ENCODE data around the gene MSMB.
"Not testable (repeated sequence)": the region's sequence is repeated elsewhere in the genome, so short reads cannot be mapped to it uniquely, and the experiment has no call there.

MSMB gene

GRCh38 chr10:46046261-46046660 lies at the start of gene MSMB:
Gene MSMB, minus strand, starts transcription at chr10:46046269. Its CDS starts 32 bp downstream, at chr10:46046237.
- Mint-ChIP-seq H3K4me1 (no peaks in the 10 kb centered on the region), H3K9me3 (no peaks in the 10 kb centered on the region), H3K36me3 (no peaks in the 10 kb centered on the region), H3K27ac (no peak within 1 kb of the TSS), H3K27me3 (no peaks in the 10 kb centered on the region), H3K4me3 (no peak within 1 kb of the TSS)
- ATAC-seq = no peak

- Mint-ChIP-seq H3K4me3 (no peak overlapping the region), H3K36me3 (no peaks in the 10 kb centered on the region), H3K4me1 (peaks cover 15% of the 10 kb centered on the region), H3K9me3 (peaks cover 3% of the 10 kb centered on the region), H3K27me3 (peaks cover 9% of the 10 kb centered on the region), H3K27ac (no peak overlapping the region)
- ATAC-seq = no peak
These were observed 49.1 kb upstream of the MSMB start for GRCh38 chr10:46094931-46095750.

DNA sequence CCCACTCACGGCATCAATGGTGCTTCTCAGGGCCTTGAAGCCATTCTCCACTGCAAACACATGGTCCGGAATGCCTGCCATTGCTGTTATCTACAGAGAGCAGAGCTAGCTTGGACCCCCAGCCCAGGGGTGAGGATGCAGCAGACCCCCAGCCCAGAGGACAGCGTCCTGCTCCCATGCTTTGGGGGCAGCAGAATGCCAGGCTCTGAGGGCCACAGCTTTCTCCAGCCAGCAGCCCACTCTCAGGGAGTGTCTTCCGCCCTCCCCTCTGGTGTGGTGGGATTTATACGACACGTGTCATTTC lies 48.1 kb upstream of the MSMB start:
- peaks cover 9% of the 10 kb centered on the region for H3K27me3 Mint-ChIP-seq
- H3K9me3 Mint-ChIP-seq = peaks cover 3% of the 10 kb centered on the region
- H3K36me3 Mint-ChIP-seq = no peaks in the 10 kb centered on the region
- no peak overlapping the region for H3K4me3 Mint-ChIP-seq
- no peak for ATAC-seq
- H3K4me1 Mint-ChIP-seq = peaks cover 15% of the 10 kb centered on the region
- H3K27ac Mint-ChIP-seq = no peak overlapping the region

DNA sequence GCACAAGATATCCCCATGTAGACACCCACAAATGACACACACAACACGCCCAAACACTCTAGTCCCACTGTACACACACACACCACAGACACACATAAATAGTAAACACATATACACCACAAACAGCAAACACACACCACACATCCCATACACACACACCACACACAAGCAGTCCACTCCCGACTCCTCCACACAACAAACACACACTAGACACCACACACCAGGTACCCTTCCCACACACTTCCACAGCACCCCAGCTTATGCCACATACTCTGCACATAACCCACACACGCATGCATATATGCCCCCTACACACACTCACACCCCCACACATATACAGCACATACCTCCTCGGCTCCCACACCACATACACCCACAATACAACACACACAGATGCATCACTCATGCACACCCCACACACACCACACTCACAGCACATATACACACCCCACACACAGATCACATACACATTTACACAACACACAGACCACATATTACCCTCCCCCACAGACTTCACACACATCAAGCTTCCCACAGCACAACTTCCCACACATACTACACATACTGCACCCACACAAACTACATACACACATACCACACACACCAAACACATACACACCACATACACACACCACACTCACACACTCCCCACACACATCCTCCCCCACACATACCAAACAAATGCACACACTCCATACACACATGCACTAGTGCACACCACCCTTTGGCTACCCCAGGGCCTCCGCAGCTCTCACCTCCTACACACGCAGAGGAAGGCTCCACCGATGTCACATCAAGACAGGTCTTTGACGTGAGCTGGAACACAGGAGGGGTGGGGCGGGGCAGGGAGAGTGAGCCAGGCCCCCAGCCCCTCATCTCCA lies 47.5 kb upstream of the MSMB start:
- not testable (repeated sequence) for ATAC-seq, H3K4me3 Mint-ChIP-seq, H3K27me3 Mint-ChIP-seq, H3K27ac Mint-ChIP-seq, H3K36me3 Mint-ChIP-seq, H3K9me3 Mint-ChIP-seq
- peaks cover 15% of the 10 kb centered on the region for H3K4me1 Mint-ChIP-seq

DNA sequence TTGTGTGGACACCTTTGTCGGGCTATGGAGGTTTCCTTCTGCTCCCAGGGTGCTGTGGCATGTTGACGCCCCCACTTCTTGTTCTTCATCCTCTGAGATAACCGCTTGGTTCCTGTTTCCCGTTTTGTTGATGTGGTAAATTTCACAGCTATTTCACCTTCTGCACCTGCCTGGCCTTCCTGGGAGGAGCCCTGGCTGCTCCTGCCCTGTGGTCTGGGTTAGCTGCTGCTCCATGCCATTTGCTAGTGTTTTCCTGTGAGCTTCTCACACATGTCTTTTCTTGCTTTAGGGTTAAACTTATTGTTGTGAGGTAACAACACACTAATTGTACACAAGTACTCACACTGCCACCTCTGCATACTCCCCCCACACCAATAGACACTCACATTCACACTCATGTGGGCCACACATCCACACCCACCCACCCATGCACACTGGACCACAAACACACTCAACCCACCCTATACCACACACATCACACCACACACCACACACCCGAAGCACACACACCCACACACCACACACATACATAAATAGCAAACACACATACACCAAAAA lies 46.5 kb upstream of the MSMB start:
- Mint-ChIP-seq H3K9me3 (no peaks in the 10 kb centered on the region), H3K27ac (no peak overlapping the region), H3K27me3 (peaks cover 9% of the 10 kb centered on the region), H3K4me1 (peaks cover 15% of the 10 kb centered on the region), H3K36me3 (no peaks in the 10 kb centered on the region), H3K4me3 (no peak overlapping the region)
- ATAC-seq = no peak

DNA sequence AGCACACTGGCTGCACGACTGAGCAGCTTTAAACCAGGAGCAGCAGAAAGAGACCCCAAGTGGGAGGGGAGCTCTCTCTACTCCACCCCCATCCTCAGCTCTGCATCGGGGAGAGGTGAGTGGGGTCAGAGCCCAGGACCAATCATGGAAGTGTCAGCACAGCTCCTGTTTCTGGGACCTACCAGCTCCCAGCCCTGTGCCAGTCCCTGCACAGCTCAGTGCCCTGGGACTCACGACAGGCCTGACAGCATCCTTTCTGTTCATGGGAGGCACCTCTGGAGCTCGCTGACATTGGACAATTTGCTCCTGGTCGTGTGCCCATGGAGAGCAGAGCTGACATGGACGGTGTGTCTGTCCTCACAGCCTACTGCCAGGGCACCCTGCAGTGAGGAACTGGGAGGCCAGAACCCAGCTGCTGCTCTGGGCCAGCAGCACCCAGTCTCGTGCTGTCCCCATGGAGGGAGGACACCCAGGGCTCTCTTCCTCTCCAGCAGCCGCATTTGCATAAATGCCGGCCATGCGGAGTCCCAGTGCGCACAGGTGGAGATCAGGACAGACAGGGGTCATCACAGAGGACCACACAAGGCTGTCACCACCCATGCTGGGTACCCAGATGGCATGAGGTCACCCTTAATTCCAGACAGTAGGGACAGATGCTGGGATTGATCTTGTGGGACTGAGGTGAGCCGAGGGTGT lies 45.9 kb upstream of the MSMB start:
- no peak overlapping the region for H3K4me3 Mint-ChIP-seq
- peaks cover 12% of the 10 kb centered on the region for H3K4me1 Mint-ChIP-seq
- no peak overlapping the region for H3K27ac Mint-ChIP-seq
- peaks cover 9% of the 10 kb centered on the region for H3K27me3 Mint-ChIP-seq
- no peaks in the 10 kb centered on the region for H3K9me3 Mint-ChIP-seq
- no peak for ATAC-seq
- H3K36me3 Mint-ChIP-seq = no peaks in the 10 kb centered on the region

DNA sequence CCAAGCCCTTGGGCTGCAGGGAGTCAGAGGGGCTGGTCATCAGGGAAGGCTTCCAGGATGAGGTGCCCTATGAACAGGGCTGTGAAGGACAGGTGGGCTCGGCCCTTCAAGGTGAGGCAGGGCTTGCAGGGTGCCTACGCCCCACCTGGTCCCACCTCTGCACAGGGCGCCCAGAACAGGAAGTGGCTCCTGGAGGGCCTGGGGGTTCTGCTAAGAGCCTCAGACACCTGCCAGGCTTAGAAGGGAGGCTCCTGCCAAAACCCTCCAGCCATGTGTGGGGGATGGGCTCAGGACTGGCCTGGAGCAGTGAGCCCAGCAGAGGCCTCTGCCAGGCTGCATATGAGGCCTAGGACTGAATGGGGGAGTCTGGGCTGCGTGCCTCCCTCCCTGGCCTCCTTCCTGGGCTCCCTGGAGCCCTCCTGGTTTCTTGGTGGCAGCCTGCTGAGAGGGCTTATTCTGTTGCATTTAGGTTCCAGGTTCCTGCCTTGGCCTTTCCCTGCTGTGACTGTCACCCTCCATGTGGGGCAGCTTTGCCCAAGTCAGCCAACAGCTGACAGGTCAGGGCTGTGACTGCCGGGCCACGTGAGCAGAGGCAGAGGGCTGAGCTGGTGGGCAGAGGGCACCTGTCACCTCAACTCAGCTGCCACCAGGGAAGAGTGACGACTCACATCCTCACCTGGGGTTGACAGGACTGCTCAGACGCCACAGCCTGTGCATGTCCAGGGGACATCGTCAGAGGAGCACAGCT lies 45.2 kb upstream of the MSMB start:
- no peaks in the 10 kb centered on the region for H3K36me3 Mint-ChIP-seq
- ATAC-seq = no peak
- H3K9me3 Mint-ChIP-seq = no peaks in the 10 kb centered on the region
- H3K27ac Mint-ChIP-seq = no peak overlapping the region
- H3K4me1 Mint-ChIP-seq = peaks cover 7% of the 10 kb centered on the region
- H3K4me3 Mint-ChIP-seq = no peak overlapping the region
- peaks cover 9% of the 10 kb centered on the region for H3K27me3 Mint-ChIP-seq

DNA sequence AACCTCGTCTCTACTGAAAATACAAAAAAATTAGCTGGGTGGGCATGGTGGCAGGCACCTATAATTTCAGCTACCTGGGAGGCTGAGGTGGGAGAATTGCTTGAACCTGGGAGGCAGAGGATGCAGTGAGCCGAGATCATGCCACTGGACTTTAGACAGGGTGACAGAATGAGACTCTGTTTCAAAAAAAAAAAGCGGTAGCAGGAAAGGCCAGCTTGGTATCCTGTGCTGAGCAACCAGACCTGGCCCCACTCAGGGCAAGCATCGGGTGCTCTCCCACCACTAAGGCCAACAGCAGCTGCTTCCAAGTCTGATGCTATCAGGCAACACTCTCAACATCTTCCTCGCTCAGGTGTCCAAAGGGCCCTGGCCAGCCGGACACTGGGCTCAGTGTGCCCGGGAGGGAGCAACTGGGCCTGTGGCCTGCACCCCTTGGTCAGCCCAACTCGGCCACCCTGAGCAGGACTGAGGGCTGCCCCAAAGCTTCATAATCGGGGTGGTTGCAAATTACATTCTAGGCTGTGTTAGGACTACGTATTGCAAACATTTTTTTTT lies 44.3 kb upstream of the MSMB start:
- Mint-ChIP-seq H3K9me3 (no peaks in the 10 kb centered on the region), H3K4me1 (peaks cover 7% of the 10 kb centered on the region), H3K27me3 (peaks cover 9% of the 10 kb centered on the region), H3K27ac (no peak overlapping the region), H3K36me3 (no peaks in the 10 kb centered on the region), H3K4me3 (no peak overlapping the region)
- no peak for ATAC-seq

- not testable (repeated sequence) for ATAC-seq, H3K4me3 Mint-ChIP-seq, H3K27me3 Mint-ChIP-seq, H3K9me3 Mint-ChIP-seq, H3K36me3 Mint-ChIP-seq, H3K4me1 Mint-ChIP-seq, H3K27ac Mint-ChIP-seq
These were observed 41.3 kb upstream of the MSMB start for GRCh38 chr10:46087381-46087780.

DNA sequence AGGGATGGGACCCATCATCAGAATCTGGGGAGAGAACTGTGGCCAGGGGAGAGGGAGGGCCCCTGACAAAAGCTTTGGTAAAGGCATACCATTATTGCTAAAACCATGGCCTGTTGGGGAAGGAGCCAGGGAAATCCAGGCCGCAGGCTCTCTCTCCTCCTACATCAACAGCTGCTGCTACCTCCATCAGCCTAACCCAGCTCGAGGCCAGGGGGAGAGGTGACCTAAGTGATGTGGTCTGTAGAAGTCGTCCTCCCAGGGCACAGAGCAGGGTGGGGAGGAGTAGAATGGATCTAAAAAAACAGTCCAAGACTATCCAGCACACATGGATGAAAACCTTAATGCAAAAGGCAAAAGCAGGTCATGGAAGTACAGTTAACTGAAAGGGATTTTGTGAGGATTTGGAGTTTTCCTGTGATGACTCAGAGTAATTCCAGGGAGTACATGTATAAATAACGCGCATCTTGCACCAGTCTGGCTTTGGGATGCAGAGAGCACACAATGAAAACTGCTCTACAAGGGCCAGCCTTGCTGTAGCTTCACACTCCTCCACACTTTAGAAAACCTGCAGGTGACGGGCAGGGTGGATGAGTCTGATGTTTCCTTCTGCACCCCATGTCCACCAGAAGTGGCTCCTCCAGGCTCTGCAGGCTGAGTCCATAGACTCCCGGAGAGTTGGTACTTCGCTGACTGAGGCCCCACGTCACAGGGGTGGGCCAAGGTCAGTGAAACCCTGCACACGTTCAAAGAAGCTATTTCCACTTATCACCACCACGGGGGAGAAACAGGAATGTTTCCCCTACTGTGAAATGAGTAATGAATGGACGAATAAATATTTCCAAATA lies 38.5 kb upstream of the MSMB start:
- ATAC-seq = no peak
- Mint-ChIP-seq H3K4me3 (no peak overlapping the region), H3K36me3 (no peaks in the 10 kb centered on the region), H3K27me3 (no peaks in the 10 kb centered on the region), H3K27ac (no peak overlapping the region), H3K4me1 (no peaks in the 10 kb centered on the region), H3K9me3 (peaks cover 6% of the 10 kb centered on the region)

GRCh38 chr10:46080886-46081285 lies 34.8 kb upstream of the MSMB start:
- Mint-ChIP-seq H3K4me3 (no peak overlapping the region), H3K9me3 (peaks cover 6% of the 10 kb centered on the region), H3K4me1 (no peaks in the 10 kb centered on the region), H3K27ac (no peak overlapping the region), H3K27me3 (peaks cover 6% of the 10 kb centered on the region), H3K36me3 (no peaks in the 10 kb centered on the region)
- ATAC-seq = no peak

GRCh38 chr10:46079831-46080585 lies 33.9 kb upstream of the MSMB start:
- no peak overlapping the region for H3K4me3 Mint-ChIP-seq
- no peaks in the 10 kb centered on the region for H3K4me1 Mint-ChIP-seq

DNA sequence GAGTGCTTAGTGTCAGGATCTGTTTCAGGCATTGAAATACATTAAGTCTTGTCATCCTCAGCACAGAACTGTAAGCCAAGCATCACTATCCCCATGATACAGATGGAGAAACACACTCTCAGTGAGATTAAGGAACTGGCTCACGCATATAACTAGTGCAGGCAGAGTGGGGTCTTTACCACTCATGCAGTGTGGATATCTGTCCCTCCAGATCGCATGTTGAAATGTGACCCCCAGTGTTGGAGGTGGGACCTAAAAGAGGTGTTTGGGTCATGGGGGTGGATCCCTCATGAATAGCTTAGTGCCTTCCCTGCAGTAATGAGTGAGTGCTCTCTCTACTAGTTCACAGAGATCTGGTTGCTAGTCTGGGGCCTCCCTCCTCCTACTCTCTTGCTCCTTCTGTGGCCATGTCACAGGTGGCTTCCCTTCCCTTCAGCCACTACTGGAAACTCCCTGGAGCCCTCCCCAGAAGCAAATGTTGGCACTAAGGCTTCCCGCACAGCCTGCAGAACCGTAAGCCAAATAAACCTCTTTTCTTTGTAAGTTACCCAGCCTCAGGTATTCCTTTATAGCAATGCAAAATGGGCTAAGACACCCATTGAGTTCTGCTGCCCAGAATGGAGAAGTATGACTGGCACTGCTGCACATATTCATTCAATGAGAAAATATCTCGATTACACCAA lies 31.8 kb upstream of the MSMB start:
- Mint-ChIP-seq H3K4me1 (no peaks in the 10 kb centered on the region), H3K36me3 (no peaks in the 10 kb centered on the region), H3K9me3 (peaks cover 6% of the 10 kb centered on the region), H3K27me3 (peaks cover 6% of the 10 kb centered on the region), H3K4me3 (no peak overlapping the region), H3K27ac (no peak overlapping the region)
- ATAC-seq = no peak

More at GRCh38 chr10:46079831-46080585, 33.9 kb upstream of the MSMB start:
- Mint-ChIP-seq H3K27ac (no peak overlapping the region), H3K9me3 (peaks cover 6% of the 10 kb centered on the region), H3K27me3 (peaks cover 6% of the 10 kb centered on the region), H3K36me3 (no peaks in the 10 kb centered on the region)
- ATAC-seq = no peak
